GM13976 (cell line): ENCODE measurements around the gene UBTD1.
A peak's percentile ranks its signal among the peaks of the same experiment; 100 is the strongest.

ENCODE experiments used
- DNase-seq: peaks from one replicate; pipeline ENCODE4 v3.0.0; 2012; ENCODE audit warnings: low spot score
- CTCF ChIP-seq: IDR thresholded peaks from 2 replicates; pipeline ENCODE4 v1.5.1; 2012; ENCODE audit warnings: borderline replicate concordance, mild to moderate bottlenecking; ENCODE audit not compliant: insufficient read depth; ENCODE audit errors: extremely low read depth, missing control alignments, control extremely low read depth
- in situ Hi-C: fragments of 300-500 bp; cut with MboI; formaldehyde crosslinking; loops from one replicate; pipeline ENCODE4 v1.12.0; 2022; ENCODE audit warnings: low sequenced_read_pairs, mixed read lengths, inconsistent platforms; ENCODE audit not compliant: unreplicated experiment

Gene UBTD1

GRCh38 chr10:97494863-97495506 lies 3.7 kb upstream of the UBTD1 start:
- no peak for TF ChIP-seq CTCF
- in situ Hi-C loops = no loop called here
- DNase-seq = no peak

- in situ Hi-C loops = no loop called here
- peak; percentile 87 for DNase-seq
- TF ChIP-seq CTCF = no peak
Measured at GRCh38 chr10:97497572-97498075, 1.1 kb upstream of the UBTD1 start.

GRCh38 chr10:97498076-97498840 lies 466 bp upstream of the UBTD1 start, which contains the start of gene MMS19:
MMS19 (minus strand) TSS chr10:97498422; CDS start chr10:97498384, 38 bp downstream.
- in situ Hi-C loops = no loop called here
- TF ChIP-seq CTCF = no peak
- peak; percentile 99 for DNase-seq

DNA sequence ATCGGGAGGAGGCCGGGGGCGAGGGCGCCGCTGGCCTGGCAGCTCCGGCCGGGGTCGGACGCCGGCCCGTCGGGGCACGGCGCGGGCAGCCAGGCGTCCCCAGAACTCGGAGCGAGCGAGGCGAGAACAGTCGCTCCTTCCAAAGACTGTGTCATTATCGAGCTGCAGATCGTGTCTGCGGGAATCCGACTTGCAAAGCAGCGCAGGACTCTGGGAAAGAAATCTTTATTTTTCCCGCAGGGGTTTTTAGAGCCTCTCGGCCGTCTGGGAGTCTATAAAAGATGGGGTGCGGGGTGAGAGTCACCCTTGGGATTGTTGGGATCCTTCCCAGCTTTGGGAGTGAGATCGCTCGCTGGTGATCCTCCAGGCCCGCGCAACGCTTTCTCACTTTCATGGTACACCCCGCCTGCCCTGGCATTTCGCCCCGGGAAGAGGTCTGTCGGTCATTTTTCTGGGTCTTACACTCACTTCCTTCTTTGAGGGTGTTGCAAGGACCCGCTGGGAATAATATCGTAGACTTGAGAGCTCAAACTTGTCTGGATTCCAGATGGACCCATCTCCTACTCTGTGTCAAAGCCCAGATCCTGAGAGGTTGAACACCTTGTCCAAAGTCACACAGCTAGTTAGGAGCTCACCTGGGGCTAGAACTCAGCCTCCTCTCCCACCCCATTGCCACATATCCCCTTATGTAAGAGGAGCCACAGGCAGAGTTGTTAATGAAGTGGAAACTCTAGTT lies 1.0 kb downstream of the UBTD1 start:
- in situ Hi-C loops = no loop called here
- no peak for DNase-seq
- TF ChIP-seq CTCF = no peak

DNA sequence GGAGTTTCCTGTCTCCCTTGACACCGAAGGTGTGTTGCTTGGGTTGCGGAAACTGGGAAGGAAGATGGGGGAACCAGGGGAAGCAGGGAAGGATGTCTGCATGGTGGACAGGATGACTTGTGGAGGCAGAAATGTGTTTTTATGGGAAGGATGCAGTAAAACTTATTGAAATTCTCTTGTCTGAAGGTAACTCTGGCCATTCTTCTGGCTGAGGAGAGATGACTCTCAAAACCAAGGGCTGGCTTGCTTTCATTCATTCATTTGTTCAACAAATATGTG lies 1.5 kb downstream of the UBTD1 start:
- DNase-seq = no peak
- in situ Hi-C loops = no loop called here
- no peak for TF ChIP-seq CTCF

DNA sequence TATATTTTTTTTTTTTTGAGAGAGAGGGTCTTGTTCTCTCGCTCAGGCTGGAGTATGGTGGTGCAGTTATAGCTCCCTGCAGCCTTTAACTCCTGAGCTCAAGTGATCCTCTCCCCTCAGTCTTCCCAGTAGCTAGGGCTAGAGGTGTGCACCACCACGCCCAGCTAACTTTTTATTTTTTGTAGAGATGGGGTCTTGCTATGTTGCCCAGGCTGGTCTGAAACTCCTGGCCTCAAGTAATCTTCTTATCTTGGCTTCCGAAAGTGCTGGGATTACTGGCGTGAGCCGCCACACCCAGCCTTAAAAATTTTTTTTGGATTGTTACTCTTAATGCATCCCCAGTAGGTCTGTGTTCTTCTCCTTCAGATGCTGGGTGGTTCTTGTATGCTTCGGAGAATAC lies 4.2 kb downstream of the UBTD1 start:
- no peak for DNase-seq
- no peak for TF ChIP-seq CTCF
- in situ Hi-C loops = no loop called here
